ENCODE results near the gene COP1.

COP1 gene

GRCh38 chr1:175963740-175964139, 243.3 kb downstream of the COP1 start:
- no peak for TF ChIP-seq CTCF (IDR thresholded peaks at IDR 0.05; ENCODE audit: insufficient read depth, low read length, missing control alignments)
- no peak for DNase-seq (ENCODE audit: low read depth, low spot score)
- POLR2A ChIA-PET, result no interaction called here
- no peak overlapping the region for H3K4me3 ChIP-seq (ENCODE audit: low read depth, low read length)
- CTCF ChIA-PET, result interaction anchor here (1.2 kb wide), 1 partner anchor 61 kb away, joined by 3 read pairs; no protein-coding TSS in a partner anchor

GRCh38 chr1:175960169-175960568, 246.9 kb downstream of the COP1 start:
- POLR2A ChIA-PET, result no interaction called here
- no peak for DNase-seq (ENCODE audit: low read depth, low spot score)
- TF ChIP-seq CTCF (IDR thresholded peaks at IDR 0.05; ENCODE audit: insufficient read depth, low read length, missing control alignments), result no peak
- no peak overlapping the region for H3K4me3 ChIP-seq (ENCODE audit: low read depth, low read length)
- CTCF ChIA-PET, result no interaction called here

- H3K4me3 ChIP-seq (ENCODE audit: low read depth, low read length), result no peak overlapping the region
- ChIA-PET POLR2A (no interaction called here), CTCF (no interaction called here)
- DNase-seq (ENCODE audit: low read depth, low spot score), result no peak
- no peak for TF ChIP-seq CTCF (IDR thresholded peaks at IDR 0.05; ENCODE audit: insufficient read depth, low read length, missing control alignments)
These were observed 255.5 kb downstream of the COP1 start for GRCh38 chr1:175951627-175952026.

GRCh38 chr1:175947771-175948170, 259.3 kb downstream of the COP1 start:
- no peak for DNase-seq (ENCODE audit: low read depth, low spot score)
- CTCF ChIA-PET, result no interaction called here
- H3K4me3 ChIP-seq (ENCODE audit: low read depth, low read length), result no peak overlapping the region
- TF ChIP-seq CTCF (IDR thresholded peaks at IDR 0.05; ENCODE audit: insufficient read depth, low read length, missing control alignments), result no peak
- POLR2A ChIA-PET, result no interaction called here

GRCh38 chr1:175944591-175944990, 262.5 kb downstream of the COP1 start:
- no peak for TF ChIP-seq CTCF (IDR thresholded peaks at IDR 0.05; ENCODE audit: insufficient read depth, low read length, missing control alignments)
- no peak overlapping the region for H3K4me3 ChIP-seq (ENCODE audit: low read depth, low read length)
- ChIA-PET POLR2A (no interaction called here), CTCF (no interaction called here)
- DNase-seq (ENCODE audit: low read depth, low spot score), result no peak

- CTCF ChIA-PET, result no interaction called here
- POLR2A ChIA-PET, result no interaction called here
- no peak for DNase-seq (ENCODE audit: low read depth, low spot score)
- no peak overlapping the region for H3K4me3 ChIP-seq (ENCODE audit: low read depth, low read length)
- no peak for TF ChIP-seq CTCF (IDR thresholded peaks at IDR 0.05; ENCODE audit: insufficient read depth, low read length, missing control alignments)
These were observed 265.9 kb downstream of the COP1 start for GRCh38 chr1:175941164-175941563.
